Measurements from ENCODE around the gene SMIM31. TPM values are rescaled to one million over a fixed set of nuclear protein-coding genes. Genes with fewer than 3 reads are reported as not detected.

The SMIM31 gene
- total and polyA plus RNA-seq, 2 experiments from 2014 or later = not detected

- no peak for TF ChIP-seq CTCF (IDR thresholded peaks at IDR 0.05; ENCODE audit: low read depth, low read length)
- DNase-seq (ENCODE audit: low read depth in 1 of 2, low spot score in 1 of 2) = no peak
- Histone ChIP-seq H3K36me3 (no peaks in the 10 kb centered on the region), H3K27me3 (no peaks in the 10 kb centered on the region), H3K4me1 (ENCODE audit: low read depth) (no peaks in the 10 kb centered on the region), H3K9me3 (ENCODE audit: low read depth) (no peaks in the 10 kb centered on the region), H3K27ac (no peak overlapping the region), H3K4me3 (no peak overlapping the region)
These were observed 65.4 kb downstream of the SMIM31 start for GRCh38 chr4:164819366-164819765.

- Histone ChIP-seq H3K36me3 (no peaks in the 10 kb centered on the region), H3K9me3 (ENCODE audit: low read depth) (no peaks in the 10 kb centered on the region), H3K4me1 (ENCODE audit: low read depth) (no peaks in the 10 kb centered on the region), H3K4me3 (no peak overlapping the region), H3K27ac (no peak overlapping the region), H3K27me3 (no peaks in the 10 kb centered on the region)
- TF ChIP-seq CTCF (IDR thresholded peaks at IDR 0.05; ENCODE audit: low read depth, low read length) = no peak
- DNase-seq (ENCODE audit: low read depth in 1 of 2, low spot score in 1 of 2) = no peak
These were observed 67.8 kb downstream of the SMIM31 start for GRCh38 chr4:164821711-164822110.

- no peak for DNase-seq (ENCODE audit: low read depth in 1 of 2, low spot score in 1 of 2)
- H3K4me1 ChIP-seq (ENCODE audit: low read depth) = no peaks in the 10 kb centered on the region
- no peak overlapping the region for H3K4me3 ChIP-seq
- H3K9me3 ChIP-seq (ENCODE audit: low read depth) = no peaks in the 10 kb centered on the region
- no peaks in the 10 kb centered on the region for H3K27me3 ChIP-seq
- no peak overlapping the region for H3K27ac ChIP-seq
- H3K36me3 ChIP-seq = no peaks in the 10 kb centered on the region
- TF ChIP-seq CTCF (IDR thresholded peaks at IDR 0.05; ENCODE audit: low read depth, low read length) = no peak
These were observed 70.7 kb downstream of the SMIM31 start for GRCh38 chr4:164824581-164824980.

DNA sequence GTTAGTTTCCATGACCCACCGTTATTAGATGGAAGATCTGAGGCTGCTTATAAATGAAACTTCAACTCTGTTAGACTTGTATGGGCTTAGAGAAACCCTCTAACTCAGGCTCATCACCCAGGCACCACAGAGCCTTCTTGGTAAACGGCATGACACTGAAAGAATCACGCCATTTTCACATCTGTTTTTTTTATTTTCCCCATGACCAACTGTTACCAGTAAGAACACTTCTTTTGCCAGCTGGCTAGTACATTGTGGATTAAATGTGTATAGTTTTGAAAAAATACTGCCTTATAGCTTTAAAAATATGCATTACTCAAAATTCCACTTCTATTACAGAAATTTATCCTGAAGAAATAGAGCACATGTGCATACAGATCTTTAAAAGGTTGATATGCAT lies 75.0 kb downstream of the SMIM31 start:
- H3K9me3 ChIP-seq (ENCODE audit: low read depth) = no peaks in the 10 kb centered on the region
- H3K36me3 ChIP-seq = no peaks in the 10 kb centered on the region
- H3K27me3 ChIP-seq = no peaks in the 10 kb centered on the region
- no peak overlapping the region for H3K4me3 ChIP-seq
- H3K4me1 ChIP-seq (ENCODE audit: low read depth) = no peaks in the 10 kb centered on the region
- no peak for TF ChIP-seq CTCF (IDR thresholded peaks at IDR 0.05; ENCODE audit: low read depth, low read length)
- no peak overlapping the region for H3K27ac ChIP-seq
- no peak for DNase-seq (ENCODE audit: low read depth in 1 of 2, low spot score in 1 of 2)

- no peak overlapping the region for H3K27ac ChIP-seq
- no peaks in the 10 kb centered on the region for H3K9me3 ChIP-seq (ENCODE audit: low read depth)
- H3K4me1 ChIP-seq (ENCODE audit: low read depth) = no peaks in the 10 kb centered on the region
- no peak for TF ChIP-seq CTCF (IDR thresholded peaks at IDR 0.05; ENCODE audit: low read depth, low read length)
- no peak overlapping the region for H3K4me3 ChIP-seq
- no peaks in the 10 kb centered on the region for H3K36me3 ChIP-seq
- H3K27me3 ChIP-seq = no peaks in the 10 kb centered on the region
- DNase-seq (ENCODE audit: low read depth in 1 of 2, low spot score in 1 of 2) = no peak
These were observed 92.6 kb downstream of the SMIM31 start for GRCh38 chr4:164846566-164846965.

DNA sequence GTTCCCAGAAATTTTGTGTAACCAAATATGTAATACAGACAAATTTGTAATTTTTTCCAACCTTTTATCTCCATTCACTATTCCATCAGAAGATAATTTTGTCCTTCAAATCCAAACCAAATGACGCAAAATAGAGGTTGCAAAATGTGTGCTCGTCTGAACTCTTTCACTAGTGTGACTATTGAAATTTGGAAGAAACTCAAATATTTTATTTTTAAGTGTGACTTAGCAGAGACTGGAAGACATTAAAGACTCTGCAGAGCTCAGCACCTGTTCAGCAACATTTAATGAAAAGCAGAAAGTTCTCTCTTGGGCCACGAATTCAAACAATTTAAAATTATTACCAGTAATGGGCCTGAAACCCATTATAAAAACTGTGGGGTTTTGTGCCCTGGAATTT lies 93.1 kb downstream of the SMIM31 start:
- H3K9me3 ChIP-seq (ENCODE audit: low read depth) = no peaks in the 10 kb centered on the region
- H3K27me3 ChIP-seq = no peaks in the 10 kb centered on the region
- no peak for TF ChIP-seq CTCF (IDR thresholded peaks at IDR 0.05; ENCODE audit: low read depth, low read length)
- DNase-seq (ENCODE audit: low read depth in 1 of 2, low spot score in 1 of 2) = peak in 1 of 2 donors; percentile 3
- H3K27ac ChIP-seq = no peak overlapping the region
- H3K4me1 ChIP-seq (ENCODE audit: low read depth) = no peaks in the 10 kb centered on the region
- no peak overlapping the region for H3K4me3 ChIP-seq
- no peaks in the 10 kb centered on the region for H3K36me3 ChIP-seq

All from cardiac muscle cell (in vitro differentiated cells and primary cell).